Neural progenitor cell (in vitro differentiated cells): ENCODE measurements around the gene NOP10.

Source experiments
- CTCF ChIP-seq: fragments of 200-600 bp; sonication (generic); IDR thresholded peaks from 2 replicates; pipeline ENCODE4 v1.5.1; 2017; ENCODE audit warnings: antibody characterized with exemption, mild to moderate bottlenecking
- EZH2 ChIP-seq: fragments of 200-600 bp; sonication (generic); IDR thresholded peaks from 2 replicates; pipeline ENCODE4 v1.6.1; 2017; ENCODE audit warnings: antibody characterized with exemption, mild to moderate bottlenecking, moderate library complexity

GRCh38 chr15:34370643-34371042 is 27.7 kb upstream of the NOP10 start:
- TF ChIP-seq CTCF (no peak), EZH2 (no peak)
